ENCODE results near the gene RNF125.

DNA sequence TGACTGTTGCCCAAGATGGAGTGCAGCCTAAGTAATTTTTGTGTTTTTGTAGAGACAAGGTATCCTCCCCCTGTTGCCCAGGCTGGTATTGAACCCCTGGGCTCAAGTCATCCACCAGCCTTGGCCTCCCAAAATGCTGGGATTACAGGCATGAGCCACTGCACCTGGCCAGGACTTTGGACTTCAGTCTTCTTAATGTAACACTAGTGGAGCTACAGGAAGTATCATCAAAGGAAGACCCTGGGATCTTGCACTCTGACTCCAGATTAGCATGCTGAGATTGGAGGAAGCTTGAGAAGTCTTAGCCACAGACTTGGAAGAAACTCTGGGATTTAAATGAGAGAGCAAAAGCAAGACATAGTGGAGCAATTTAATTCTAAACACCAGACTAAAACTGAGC, 37.8 kb upstream of the RNF125 start:
- TF ChIP-seq POLR2A (IDR thresholded peaks at IDR 0.05), result no peak
- TF ChIP-seq, protein P1, sequence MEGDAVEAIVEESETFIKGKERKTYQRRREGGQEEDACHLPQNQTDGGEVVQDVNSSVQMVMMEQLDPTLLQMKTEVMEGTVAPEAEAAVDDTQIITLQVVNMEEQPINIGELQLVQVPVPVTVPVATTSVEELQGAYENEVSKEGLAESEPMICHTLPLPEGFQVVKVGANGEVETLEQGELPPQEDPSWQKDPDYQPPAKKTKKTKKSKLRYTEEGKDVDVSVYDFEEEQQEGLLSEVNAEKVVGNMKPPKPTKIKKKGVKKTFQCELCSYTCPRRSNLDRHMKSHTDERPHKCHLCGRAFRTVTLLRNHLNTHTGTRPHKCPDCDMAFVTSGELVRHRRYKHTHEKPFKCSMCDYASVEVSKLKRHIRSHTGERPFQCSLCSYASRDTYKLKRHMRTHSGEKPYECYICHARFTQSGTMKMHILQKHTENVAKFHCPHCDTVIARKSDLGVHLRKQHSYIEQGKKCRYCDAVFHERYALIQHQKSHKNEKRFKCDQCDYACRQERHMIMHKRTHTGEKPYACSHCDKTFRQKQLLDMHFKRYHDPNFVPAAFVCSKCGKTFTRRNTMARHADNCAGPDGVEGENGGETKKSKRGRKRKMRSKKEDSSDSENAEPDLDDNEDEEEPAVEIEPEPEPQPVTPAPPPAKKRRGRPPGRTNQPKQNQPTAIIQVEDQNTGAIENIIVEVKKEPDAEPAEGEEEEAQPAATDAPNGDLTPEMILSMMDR (IDR thresholded peaks at IDR 0.05), result no peak
- TF ChIP-seq EP300 (IDR thresholded peaks at IDR 0.05), result no peak
- no peak for TF ChIP-seq POLR2AphosphoS5 (IDR thresholded peaks at IDR 0.05)

Data from stomach (tissue), 4 donors.